Brain microvascular endothelial cell (primary cell): ENCODE results near the gene RETN.

Experiments used
- DNase-seq: peaks from one replicate; pipeline ENCODE4 v3.0.0-alpha.2; 2020
- H3K27ac ChIP-seq: fragments of 250-450 bp; sonication (Bioruptor Pico); 2 replicates; pipeline ENCODE4 v1.5.1; 2020; ENCODE audit warnings: mild to moderate bottlenecking, moderate library complexity
- H3K27me3 ChIP-seq: fragments of 250-450 bp; sonication (Bioruptor Pico); replicated peaks from 2 replicates; pipeline ENCODE4 v1.5.1; 2020; ENCODE audit warnings: mild to moderate bottlenecking
- H3K36me3 ChIP-seq: fragments of 250-450 bp; sonication (Bioruptor Pico); replicated peaks from 2 replicates; pipeline ENCODE4 v1.5.1; 2020; ENCODE audit warnings: mild to moderate bottlenecking
- H3K4me3 ChIP-seq: 2 replicates; pipeline ENCODE4 v1.5.1; 2011; ENCODE audit warnings: low read depth, mild to moderate bottlenecking, control low read depth, low read length, moderate library complexity
- in situ Hi-C: cut with HindIII; loops from 2 replicates; pipeline ENCODE4 v1.10.0; 2017; ENCODE audit warnings: low sequenced_read_pairs, low pct_ligation_motif_present
- TF ChIP-seq, protein P1 (sequence below): IDR thresholded peaks from 2 replicates; pipeline ENCODE4 v1.5.1; 2011; ENCODE audit warnings: low read depth, mild to moderate bottlenecking, moderate library complexity, low read length, control low read depth, inconsistent platforms; ENCODE audit errors: missing control alignments

The RETN gene

DNA sequence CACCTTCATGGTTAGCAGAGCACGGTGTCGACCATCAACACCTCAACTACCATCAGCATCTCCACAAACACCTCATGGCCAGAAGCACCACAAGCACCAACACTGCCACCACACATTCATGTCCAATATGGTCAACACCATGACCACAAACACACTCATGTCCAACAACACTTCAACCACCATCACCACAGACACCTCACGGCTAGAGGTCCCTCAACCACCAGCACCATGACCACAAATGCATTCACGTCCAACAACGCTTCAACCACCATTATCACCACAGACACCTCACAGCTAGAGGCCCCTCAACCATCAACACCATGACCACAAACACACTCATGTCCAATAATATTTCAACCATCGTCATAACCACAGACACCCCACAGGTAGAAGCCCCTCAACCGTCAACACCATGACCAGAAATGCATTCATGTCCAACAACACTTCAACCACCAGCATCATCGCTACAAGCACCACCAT lies 22.0 kb downstream of the RETN start:
- DNase-seq = no peak
- TF ChIP-seq, protein P1, sequence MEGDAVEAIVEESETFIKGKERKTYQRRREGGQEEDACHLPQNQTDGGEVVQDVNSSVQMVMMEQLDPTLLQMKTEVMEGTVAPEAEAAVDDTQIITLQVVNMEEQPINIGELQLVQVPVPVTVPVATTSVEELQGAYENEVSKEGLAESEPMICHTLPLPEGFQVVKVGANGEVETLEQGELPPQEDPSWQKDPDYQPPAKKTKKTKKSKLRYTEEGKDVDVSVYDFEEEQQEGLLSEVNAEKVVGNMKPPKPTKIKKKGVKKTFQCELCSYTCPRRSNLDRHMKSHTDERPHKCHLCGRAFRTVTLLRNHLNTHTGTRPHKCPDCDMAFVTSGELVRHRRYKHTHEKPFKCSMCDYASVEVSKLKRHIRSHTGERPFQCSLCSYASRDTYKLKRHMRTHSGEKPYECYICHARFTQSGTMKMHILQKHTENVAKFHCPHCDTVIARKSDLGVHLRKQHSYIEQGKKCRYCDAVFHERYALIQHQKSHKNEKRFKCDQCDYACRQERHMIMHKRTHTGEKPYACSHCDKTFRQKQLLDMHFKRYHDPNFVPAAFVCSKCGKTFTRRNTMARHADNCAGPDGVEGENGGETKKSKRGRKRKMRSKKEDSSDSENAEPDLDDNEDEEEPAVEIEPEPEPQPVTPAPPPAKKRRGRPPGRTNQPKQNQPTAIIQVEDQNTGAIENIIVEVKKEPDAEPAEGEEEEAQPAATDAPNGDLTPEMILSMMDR = no peak
- Histone ChIP-seq H3K36me3 (no peaks in the 10 kb centered on the region), H3K27me3 (no peaks in the 10 kb centered on the region), H3K4me3 (no peak overlapping the region), H3K27ac (no peak overlapping the region)
- in situ Hi-C loops = no loop called here

- Histone ChIP-seq H3K4me3 (no peak overlapping the region), H3K27ac (no peak overlapping the region), H3K36me3 (no peaks in the 10 kb centered on the region), H3K27me3 (no peaks in the 10 kb centered on the region)
- DNase-seq = no peak
- in situ Hi-C loops = no loop called here
- TF ChIP-seq, protein P1 = no peak
Observed at GRCh38 chr19:7691497-7691896, 22.6 kb downstream of the RETN start.

DNA sequence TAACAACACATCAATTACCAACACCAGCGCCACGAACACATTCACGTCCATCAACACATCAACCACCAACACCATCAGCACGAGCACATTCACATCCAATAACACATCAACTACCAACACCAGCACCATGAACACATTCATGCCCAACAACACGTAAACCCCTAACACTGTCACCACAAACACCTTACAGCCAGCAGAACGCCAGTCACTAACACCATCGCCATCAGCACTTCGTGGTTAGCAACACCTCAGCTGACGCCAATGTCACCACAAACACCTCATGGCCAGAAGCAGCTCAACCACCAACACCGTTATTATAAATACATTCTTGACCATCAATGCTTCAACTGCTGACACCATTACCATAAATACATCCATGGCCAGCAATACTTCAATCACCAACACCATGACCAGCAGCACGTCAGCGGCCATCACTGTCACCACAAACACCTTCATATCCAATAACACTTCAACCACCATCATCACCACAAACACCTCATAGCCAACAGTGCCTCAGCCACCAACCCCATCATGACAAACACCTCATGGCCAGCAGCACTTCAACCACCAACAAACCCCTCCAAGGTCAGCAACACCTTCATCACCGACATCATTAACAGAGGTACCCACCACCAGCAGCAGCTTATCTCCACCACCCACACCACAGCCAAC lies 23.7 kb downstream of the RETN start:
- Histone ChIP-seq H3K36me3 (no peaks in the 10 kb centered on the region), H3K27ac (no peak overlapping the region), H3K27me3 (no peaks in the 10 kb centered on the region), H3K4me3 (no peak overlapping the region)
- no peak for DNase-seq
- TF ChIP-seq, protein P1 = no peak
- in situ Hi-C loops = no loop called here

DNA sequence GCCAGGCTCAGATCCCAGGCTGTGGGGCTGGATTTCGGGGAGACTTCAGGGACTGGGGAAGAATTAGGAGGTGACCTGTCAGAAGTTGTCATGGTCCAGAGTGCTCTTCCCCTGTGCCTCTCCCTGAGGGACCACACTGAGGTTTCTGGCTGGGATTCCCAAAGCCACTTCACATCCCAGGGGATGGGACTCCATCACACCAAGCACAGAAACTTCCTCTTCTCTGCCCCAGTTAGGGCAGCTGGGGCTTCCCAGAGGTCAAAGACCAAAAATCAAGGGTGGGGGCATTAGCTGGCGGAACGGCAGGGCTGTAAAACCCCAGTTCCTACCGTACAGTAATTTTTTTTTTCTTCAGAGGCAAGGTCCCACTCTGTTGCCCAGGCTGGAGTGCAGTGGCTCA lies 25.6 kb downstream of the RETN start:
- DNase-seq = no peak
- no peaks in the 10 kb centered on the region for H3K27me3 ChIP-seq
- in situ Hi-C loops = no loop called here
- no peak overlapping the region for H3K27ac ChIP-seq
- H3K4me3 ChIP-seq = no peak overlapping the region
- H3K36me3 ChIP-seq = no peaks in the 10 kb centered on the region
- TF ChIP-seq, protein P1 = no peak

DNA sequence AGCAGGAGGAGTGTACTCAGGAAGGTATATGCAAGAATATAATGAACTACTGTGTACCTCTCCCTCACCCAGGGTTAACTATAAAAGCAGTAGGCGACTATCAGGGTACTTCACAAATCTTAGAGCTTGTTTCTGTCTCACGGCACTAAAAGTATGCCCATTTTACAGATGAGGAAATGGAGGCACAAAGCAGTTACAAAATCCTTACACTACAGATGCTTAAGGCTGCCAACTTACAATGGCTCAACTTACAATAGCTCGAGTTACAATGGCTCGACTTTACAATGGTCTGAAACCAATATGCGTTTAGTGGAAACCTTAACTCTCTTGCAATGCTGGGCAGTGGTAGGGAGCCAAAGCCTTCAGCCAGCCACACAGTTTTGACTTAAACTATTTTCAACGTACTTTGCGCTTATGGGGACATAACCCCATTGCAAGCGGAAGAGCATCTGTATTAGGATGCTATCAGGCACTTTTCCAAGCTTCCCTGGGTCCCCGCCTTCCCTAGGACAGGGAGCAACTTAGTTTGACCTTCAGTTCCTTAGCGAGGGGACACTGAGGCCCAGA lies 29.0 kb downstream of the RETN start:
- in situ Hi-C loops = no loop called here
- Histone ChIP-seq H3K27me3 (no peaks in the 10 kb centered on the region), H3K4me3 (no peak overlapping the region), H3K36me3 (no peaks in the 10 kb centered on the region), H3K27ac (no peak overlapping the region)
- TF ChIP-seq, protein P1 = no peak
- no peak for DNase-seq

DNA sequence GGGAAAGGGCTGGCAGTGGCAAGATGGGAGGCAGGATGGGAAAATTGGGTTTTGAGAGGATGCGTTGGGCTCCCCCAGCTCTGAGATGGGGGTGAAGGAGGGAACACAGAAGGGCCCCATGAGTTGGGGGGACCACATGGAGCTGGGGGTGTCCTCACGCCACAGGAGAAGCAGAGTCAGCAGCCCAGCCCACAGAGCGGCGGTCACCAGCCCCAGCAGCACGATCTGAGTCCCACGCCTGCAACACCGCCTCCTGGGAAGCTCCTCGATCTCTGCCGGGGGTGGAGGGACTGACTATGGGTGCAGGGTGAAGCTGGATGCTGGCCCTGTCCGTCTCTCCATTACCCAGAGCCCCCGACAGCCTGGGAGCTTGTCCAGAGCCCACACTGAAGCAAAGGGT lies 29.7 kb downstream of the RETN start:
- no peaks in the 10 kb centered on the region for H3K27me3 ChIP-seq
- DNase-seq = no peak
- TF ChIP-seq, protein P1 = no peak
- H3K4me3 ChIP-seq = no peak overlapping the region
- in situ Hi-C loops = no loop called here
- H3K27ac ChIP-seq = no peak overlapping the region
- no peaks in the 10 kb centered on the region for H3K36me3 ChIP-seq
